K562 (cell line): Measurements from ENCODE around the gene CDK4. TPM values are rescaled to one million over a fixed set of nuclear protein-coding genes. Genes with fewer than 3 reads are reported as not detected.

Experiments used
- ARID1B ChIP-seq: fragments of 450-650 bp; IDR thresholded peaks from 2 replicates; pipeline ENCODE4 v1.6.1; 2016; ENCODE audit warnings: antibody characterized with exemption, mild to moderate bottlenecking, inconsistent platforms
- CEBPG ChIP-seq, 3 experiments: fragments of 200-800 bp in 1 of 3; sonication (Bioruptor generic) in 1 of 3; sonication (generic) in 1 of 3; formaldehyde crosslinking in 1 of 3; IDR thresholded peaks in 2 of 3; conservative IDR thresholded peaks in 1 of 3; 2 replicates each; pipeline versions ENCODE4 v1.6.1 to v1.8.0; 2016 to 2022; ENCODE audit warnings: missing compliant biosample characterization in 2 of 3, missing genetic modification characterization in 2 of 3, mild to moderate bottlenecking in 1 of 3, missing genetic modification reagents in 1 of 3
- EGR1 ChIP-seq: fragments of 450-650 bp; conservative IDR thresholded peaks from 2 replicates; pipeline ENCODE4 v1.6.1; 2017; ENCODE audit warnings: mild to moderate bottlenecking
- RBM15 ChIP-seq: fragments of 200-400 bp; formaldehyde crosslinking; IDR thresholded peaks from 2 replicates; pipeline ENCODE4 v1.6.1; 2018; ENCODE audit warnings: mild to moderate bottlenecking, low read length, moderate library complexity; ENCODE audit not compliant: insufficient read depth
- ZFP36 ChIP-seq: fragments of 150-350 bp; IDR thresholded peaks from 2 replicates; pipeline ENCODE4 v1.6.1; 2018; ENCODE audit warnings: low read length, low read depth; ENCODE audit not compliant: partially characterized antibody
- ZKSCAN1 ChIP-seq: fragments of 150-350 bp; IDR thresholded peaks from 2 replicates; pipeline ENCODE4 v1.6.1; 2016; ENCODE audit warnings: low read depth, low read length
- polyA plus RNA-seq, 8 experiments: library from polyadenylated mRNA; depleted of rRNA in 4 of 8; stranded (reverse) in 5 of 8; unstranded in 3 of 8; fragments of >200 nt; fragmentation: Nextera tagmentation in 2 of 8; fragmentation: Illumina TruSeq in 1 of 8; extraction: Ambion mirVana in 2 of 8; extraction: Trizol in 1 of 8; gene quantifications; 2 replicates each; pipeline versions ENCODE4 v1.2.1 to v1.2.3, GENCODE V29; 2011 to 2014; ENCODE audit warnings: inconsistent platforms in 1 of 8, missing spikeins in 1 of 8
- total RNA-seq, 7 experiments: library from RNA; depleted of rRNA in 6 of 7; stranded (reverse); fragments of >200 nt in 6 of 7; fragmentation: Illumina TruSeq in 2 of 7; extraction: Trizol in 2 of 7; gene quantifications; 2 replicates each; pipeline versions ENCODE4 v1.2.1 to v1.2.3, GENCODE V29; 2011 to 2021; ENCODE audit warnings: low replicate concordance in 1 of 7
- TF ChIP-seq, protein P1 (sequence below): sonication (generic); formaldehyde crosslinking; IDR thresholded peaks from 2 replicates; pipeline ENCODE4 v1.8.1; 2023; ENCODE audit warnings: mild to moderate bottlenecking, missing genetic modification reagents
- TF ChIP-seq, protein P2 (sequence below): fragments of 450-650 bp; IDR thresholded peaks from 2 replicates; pipeline ENCODE4 v1.6.1; 2017; ENCODE audit warnings: antibody characterized with exemption, mild to moderate bottlenecking

CDK4 gene
- total and polyA plus RNA-seq, 9 of the 15 experiments (the other 6 are each of a cell fraction or from before 2014, with no cell fraction given), result 37.8 to 436 (median 238) TPM

DNA sequence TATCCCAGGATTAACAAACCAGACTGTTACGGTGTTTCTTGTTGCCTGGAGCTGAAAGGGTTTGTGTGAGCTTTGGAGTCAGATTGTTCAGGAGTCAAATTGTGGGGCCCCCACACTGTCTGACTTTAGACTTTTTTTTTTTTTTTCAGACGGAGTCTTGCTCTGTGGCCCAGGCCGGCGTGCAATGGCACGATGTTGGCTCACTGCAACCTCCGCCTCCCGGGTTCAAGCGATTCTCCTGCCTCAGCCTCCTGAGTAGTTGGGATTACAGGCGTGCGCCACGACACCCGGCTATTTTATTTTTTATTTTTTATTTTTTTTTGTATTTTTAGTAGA, 31.3 kb upstream of the CDK4 start (continued):
- TF ChIP-seq ARID1B (no peak), RBM15 (no peak), ZKSCAN1 (no peak), ZFP36 (no peak), CEBPG (CRISPR knock-in tag; IDR thresholded peaks at IDR 0.05) (no peak), CEBPG (tag; conservative IDR thresholded peaks at IDR 0.05 in 1 of 2, IDR thresholded peaks at IDR 0.05 in 1 of 2) (no peak), EGR1 (no peak)
- TF ChIP-seq, protein P1, sequence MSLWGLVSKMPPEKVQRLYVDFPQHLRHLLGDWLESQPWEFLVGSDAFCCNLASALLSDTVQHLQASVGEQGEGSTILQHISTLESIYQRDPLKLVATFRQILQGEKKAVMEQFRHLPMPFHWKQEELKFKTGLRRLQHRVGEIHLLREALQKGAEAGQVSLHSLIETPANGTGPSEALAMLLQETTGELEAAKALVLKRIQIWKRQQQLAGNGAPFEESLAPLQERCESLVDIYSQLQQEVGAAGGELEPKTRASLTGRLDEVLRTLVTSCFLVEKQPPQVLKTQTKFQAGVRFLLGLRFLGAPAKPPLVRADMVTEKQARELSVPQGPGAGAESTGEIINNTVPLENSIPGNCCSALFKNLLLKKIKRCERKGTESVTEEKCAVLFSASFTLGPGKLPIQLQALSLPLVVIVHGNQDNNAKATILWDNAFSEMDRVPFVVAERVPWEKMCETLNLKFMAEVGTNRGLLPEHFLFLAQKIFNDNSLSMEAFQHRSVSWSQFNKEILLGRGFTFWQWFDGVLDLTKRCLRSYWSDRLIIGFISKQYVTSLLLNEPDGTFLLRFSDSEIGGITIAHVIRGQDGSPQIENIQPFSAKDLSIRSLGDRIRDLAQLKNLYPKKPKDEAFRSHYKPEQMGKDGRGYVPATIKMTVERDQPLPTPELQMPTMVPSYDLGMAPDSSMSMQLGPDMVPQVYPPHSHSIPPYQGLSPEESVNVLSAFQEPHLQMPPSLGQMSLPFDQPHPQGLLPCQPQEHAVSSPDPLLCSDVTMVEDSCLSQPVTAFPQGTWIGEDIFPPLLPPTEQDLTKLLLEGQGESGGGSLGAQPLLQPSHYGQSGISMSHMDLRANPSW (CRISPR knock-in tag), result no peak
- TF ChIP-seq, protein P2, sequence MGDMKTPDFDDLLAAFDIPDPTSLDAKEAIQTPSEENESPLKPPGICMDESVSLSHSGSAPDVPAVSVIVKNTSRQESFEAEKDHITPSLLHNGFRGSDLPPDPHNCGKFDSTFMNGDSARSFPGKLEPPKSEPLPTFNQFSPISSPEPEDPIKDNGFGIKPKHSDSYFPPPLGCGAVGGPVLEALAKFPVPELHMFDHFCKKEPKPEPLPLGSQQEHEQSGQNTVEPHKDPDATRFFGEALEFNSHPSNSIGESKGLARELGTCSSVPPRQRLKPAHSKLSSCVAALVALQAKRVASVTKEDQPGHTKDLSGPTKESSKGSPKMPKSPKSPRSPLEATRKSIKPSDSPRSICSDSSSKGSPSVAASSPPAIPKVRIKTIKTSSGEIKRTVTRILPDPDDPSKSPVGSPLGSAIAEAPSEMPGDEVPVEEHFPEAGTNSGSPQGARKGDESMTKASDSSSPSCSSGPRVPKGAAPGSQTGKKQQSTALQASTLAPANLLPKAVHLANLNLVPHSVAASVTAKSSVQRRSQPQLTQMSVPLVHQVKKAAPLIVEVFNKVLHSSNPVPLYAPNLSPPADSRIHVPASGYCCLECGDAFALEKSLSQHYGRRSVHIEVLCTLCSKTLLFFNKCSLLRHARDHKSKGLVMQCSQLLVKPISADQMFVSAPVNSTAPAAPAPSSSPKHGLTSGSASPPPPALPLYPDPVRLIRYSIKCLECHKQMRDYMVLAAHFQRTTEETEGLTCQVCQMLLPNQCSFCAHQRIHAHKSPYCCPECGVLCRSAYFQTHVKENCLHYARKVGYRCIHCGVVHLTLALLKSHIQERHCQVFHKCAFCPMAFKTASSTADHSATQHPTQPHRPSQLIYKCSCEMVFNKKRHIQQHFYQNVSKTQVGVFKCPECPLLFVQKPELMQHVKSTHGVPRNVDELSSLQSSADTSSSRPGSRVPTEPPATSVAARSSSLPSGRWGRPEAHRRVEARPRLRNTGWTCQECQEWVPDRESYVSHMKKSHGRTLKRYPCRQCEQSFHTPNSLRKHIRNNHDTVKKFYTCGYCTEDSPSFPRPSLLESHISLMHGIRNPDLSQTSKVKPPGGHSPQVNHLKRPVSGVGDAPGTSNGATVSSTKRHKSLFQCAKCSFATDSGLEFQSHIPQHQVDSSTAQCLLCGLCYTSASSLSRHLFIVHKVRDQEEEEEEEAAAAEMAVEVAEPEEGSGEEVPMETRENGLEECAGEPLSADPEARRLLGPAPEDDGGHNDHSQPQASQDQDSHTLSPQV, result no peak
